Sciatic nerve (tissue), 2 donors: Measurements from ENCODE around the gene CTDSP2. TPM values are rescaled to one million over a fixed set of nuclear protein-coding genes. Genes with fewer than 3 reads are reported as not detected.
A peak's percentile ranks its signal among the peaks of the same experiment; 100 is the strongest.
"Not testable (repeated sequence)": the region's sequence is repeated elsewhere in the genome, so short reads cannot be mapped to it uniquely, and the experiment has no call there.

ENCODE experiments used
- ATAC-seq: fragments of 200-7000 bp; cut with Tn5 transposase; one replicate; pipeline ENCODE4 v1.9.1; 2020; ENCODE audit warnings: mild to moderate bottlenecking, moderate library complexity
- DNase-seq: peaks from one replicate; pipeline ENCODE4 v3.0.0-alpha.2; 2020; ENCODE audit warnings: low spot score
- intact Hi-C: fragments of 100-400 bp; cut with DNase I; formaldehyde crosslinking; loops from one replicate; pipeline ENCODE4 v1.14.2; 2022
- total RNA-seq: library from RNA; stranded (reverse); fragmentation: NEBNext Ultra II Directional; extraction: Animal tissue kit (Norgen Biotek cat#: 25700); gene quantifications from one replicate; pipeline ENCODE4 v1.2.1, GENCODE V29; 2021
- donor health status: DM: no; HTN: no; CAD: no.
- donor health status: DM: no; HTN: no; CAD: no.

Gene CTDSP2
- total RNA-seq, 1 donor from 2014 or later: 202 TPM

DNA sequence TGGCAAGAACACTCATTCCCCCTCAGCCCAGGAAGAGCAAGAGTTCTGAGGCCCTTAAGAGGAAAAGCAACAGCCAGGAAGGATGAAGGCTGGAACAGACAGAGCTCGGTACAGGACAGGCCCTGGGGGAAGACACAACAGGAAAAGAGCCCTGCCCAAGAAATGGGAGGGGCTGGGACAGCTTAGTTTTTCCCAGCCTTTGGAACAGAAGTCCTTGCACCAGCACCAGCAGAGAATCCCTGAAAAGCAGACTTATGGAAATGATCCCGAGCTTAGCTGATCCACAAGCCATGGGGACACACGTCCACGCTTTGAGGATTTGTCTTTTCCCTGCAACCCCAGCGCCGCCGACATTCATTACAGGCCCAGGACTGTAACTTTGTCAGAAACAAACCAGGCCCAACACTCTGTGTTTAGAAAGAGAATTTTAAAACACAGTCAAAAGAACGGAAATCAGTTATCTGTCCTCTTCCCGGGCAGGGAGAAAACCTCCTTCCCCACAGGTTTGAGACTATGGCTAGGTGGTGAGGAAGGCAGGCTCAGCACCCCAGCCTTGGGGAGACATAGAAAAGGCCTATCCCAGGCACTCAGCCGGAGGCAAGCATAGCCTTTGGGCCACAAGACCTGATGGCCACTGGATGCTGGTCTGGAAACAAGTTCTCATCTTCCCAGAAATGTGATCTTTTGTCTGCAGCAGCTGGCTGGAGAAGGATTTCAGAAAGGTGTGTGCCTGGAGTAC, 24.0 kb downstream of the CTDSP2 start:
- intact Hi-C loops: no loop called here
- no peak for ATAC-seq
- no peak for DNase-seq

DNA sequence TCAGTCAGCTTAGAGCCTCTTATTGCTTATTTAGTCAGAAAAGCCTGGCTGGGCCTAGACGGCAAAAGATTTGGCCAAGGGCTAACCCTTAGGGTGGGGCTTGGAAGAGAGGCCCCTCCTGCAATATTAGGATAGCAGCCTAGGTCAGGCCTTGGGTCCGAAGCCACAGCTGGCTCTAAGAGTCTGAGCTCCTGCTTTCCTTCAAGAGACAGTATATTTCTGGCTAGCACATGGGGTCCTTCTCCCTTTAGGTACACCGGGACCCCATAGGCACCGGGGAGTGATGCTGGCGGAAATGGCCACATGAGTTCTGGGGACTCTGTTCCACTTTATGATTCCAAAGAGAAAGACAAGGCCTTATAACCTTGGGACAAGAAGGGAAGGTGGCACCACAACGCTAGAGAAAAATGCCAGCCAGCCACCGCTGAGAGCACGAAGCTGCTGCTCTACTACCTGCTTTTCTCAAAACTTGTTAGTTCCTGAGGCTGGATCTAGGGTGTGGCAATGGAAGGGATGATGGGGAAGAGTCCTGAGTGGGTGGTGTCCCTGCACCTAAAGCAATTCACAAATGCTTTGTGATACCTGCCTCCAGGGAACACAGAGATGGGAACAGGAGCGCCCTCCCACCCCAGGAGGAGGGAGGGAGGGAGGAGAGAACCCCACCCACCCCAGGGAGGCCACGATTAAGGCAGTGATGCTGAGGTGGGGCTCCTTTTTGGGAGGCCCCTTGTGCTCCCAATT, 24.9 kb downstream of the CTDSP2 start:
- DNase-seq: no peak
- intact Hi-C loops: no loop called here
- ATAC-seq: no peak

DNA sequence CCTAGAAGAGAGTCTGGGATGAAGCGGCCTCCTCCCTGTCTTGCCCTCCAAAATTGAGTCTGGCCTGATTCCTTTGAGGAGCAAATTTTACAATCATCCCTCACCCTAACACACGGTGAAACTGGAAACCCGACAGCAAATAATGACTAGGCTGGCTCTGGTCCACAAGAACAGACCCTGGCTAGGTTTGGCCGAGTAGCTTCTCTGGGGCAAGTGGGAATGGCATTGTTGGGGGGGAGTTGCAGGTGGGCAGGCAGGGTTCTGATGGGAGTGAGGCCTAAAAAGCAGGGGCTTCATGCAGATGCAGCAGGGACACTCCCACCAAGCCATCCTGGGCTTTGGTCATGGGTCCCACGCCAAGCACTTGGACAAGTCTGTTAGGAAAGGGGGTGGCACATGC, 25.5 kb downstream of the CTDSP2 start:
- intact Hi-C loops, DNase-seq: not testable (repeated sequence)

DNA sequence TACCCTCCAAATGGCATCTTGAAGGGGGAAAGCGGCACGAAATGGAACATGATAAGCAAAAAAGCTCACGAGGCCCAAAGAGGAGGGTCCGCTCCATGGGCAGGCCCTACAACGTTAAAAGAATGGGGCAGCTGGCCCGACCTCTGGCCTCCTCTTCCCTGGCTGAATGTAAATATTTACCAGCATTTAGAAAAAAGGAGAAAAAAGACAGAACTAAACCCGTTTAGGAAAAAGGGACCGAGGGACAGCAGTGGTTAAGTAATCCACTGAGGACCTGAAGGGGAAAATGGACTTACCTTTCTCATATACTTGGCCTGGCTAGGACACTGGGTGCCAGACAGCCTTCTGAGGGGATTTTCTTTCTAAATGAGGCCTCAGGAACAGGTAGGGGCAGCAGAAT, 26.4 kb downstream of the CTDSP2 start:
- DNase-seq, ATAC-seq, intact Hi-C loops: not testable (repeated sequence)

More for the DNA sequence above, 25.5 kb downstream of the CTDSP2 start:
- ATAC-seq: not testable (repeated sequence)

DNA sequence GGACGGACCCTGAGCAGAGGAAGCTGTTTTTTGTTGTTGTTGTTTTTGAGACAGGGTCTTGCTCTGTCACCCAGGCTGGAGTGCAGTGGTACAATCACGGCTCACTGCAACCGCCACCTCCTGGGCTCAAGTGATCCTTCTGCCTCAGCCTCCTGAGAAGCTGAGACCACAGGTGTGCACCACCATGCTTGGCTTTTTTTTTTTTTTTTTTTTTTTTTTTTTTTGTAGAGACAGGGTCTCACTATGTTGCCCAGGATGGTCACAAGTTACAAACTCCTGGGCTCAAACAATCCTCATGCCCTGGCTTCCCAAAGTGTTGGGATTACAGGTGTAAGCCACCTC, 28.6 kb downstream of the CTDSP2 start:
- DNase-seq, intact Hi-C loops, ATAC-seq: not testable (repeated sequence)

DNA sequence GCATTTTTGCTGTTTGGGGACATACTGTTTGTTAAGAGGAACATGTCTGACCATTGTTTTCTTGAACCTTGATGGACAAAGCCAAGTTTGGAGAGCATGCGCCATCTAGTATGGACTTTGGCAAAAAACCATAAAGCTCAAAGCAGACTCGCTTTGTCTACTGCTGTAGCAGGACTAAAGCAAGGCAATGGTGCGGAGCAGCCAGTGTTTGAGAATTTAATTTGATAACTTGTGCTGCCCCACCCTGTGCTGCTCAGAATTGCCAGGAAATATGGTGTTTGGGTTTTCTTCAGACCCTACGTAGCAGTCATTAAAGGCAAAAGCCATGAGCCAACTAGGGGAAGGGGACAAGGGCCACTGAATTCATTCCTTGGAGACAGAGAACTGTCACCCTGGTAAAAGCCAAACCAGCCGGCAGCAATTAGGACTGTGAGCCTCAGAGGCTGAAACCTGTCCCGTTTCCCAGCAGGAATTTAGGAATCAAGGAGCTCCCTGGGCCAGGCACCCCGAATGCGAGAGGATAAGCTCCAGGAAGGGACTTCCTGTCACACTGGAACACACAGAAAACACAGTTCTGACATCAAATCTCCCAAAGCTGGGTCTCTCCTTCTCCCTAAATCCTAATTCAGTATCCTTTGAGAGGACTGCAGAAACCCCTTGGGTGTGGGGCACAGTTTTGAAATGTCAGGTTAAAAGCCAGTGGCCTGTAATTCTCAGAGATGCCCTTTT, 29.1 kb downstream of the CTDSP2 start:
- ATAC-seq (peak; percentile 21), DNase-seq (no peak)
- intact Hi-C loops: no loop called here

DNA sequence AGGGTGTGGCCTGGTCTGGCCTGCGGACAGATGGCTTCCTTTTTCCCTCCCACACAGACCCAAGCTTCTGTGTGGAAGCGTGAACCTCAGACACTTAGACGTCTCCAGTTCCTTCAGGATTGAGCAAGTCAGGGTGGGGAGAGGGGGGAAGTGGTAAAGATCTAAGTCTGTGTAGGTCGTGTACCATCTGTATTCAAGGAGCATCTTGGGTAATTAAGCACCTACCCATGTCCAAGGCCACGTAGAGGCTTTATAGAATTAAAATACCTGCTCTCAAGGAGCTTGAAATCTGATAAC, 29.7 kb downstream of the CTDSP2 start:
- no peak for DNase-seq
- peak; percentile 67 for ATAC-seq
- intact Hi-C loops: no loop called here

DNA sequence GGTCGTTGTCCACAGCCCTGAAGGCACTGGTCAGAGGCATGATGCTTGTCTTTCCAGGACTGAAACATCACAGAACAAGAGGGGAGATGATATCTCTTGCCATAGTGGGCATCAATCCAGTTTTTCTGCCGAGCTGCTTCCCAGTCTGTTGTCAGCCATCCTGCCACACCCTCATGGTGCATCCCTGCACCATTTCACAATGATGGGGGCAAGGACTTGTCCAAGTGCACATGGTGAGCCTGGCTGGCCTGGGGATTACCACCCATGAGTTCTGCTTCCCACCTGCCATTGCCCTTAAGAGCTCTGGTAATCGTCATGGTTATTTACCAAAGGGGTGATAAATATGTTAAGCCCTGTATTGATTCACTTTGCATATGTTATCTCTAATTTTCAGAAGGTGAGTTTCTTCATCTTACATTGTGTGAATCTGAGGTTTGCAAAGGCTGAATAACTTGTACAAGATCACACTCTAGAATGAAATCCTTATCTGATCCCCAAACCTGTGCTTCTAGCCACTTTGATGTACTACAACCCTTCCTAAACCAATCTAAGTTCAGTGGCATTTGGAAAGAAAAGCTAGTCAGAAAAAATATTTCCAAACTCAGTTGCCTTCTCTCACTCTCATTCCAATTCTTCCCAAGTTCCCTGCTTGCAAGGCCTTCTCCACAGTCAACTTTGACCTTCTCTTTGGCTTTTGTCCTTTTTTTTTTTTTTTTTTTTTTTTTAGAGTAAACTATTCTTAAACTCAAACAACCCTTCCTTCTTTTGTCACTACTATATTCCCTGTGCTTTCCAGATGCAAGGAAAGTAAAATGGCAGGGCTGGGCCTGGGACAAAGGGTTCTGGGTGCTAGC, 30.3 kb downstream of the CTDSP2 start:
- intact Hi-C loops: no loop called here
- no peak for DNase-seq
- ATAC-seq: no peak

DNA sequence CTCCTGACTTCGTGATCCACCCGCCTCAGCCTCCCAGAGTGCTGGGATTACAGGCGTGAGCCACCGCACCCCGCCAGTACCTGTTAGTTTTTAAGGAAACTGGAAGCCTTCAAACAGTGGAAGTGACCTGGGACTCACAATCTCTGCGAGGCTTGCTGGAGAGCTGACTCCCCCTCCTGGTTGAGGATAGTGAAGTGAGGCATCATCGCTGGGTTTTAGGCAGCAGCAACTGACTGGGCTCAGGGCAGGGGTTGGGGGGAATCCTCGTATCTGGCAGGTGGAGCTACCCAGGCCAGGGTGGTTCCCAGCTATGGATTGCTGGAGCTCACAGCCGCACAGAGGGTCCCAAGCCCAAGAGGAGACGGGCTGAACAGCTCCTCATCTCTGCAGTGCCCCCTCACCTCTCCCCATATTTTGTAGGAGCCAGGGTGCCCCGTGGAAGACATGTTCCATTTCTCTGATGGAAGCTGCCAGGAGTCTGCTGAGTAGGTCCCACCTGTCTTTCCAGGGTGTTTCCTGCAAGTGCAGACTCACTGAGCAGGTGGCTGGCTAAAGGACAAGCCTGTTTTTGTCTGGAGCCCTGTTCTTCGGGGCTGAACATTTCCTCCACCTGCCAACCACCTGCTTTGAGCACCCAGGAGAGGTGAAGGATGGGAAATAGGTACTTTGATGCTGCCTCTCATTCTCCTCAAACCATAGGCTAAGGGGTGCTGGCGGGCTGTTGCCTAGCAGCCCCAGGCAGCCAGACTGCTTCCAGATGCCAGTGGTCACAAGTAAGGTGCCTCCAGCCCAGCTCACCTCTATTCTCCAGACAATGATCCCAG, 31.1 kb downstream of the CTDSP2 start:
- intact Hi-C loops: no loop called here
- no peak for ATAC-seq
- no peak for DNase-seq

DNA sequence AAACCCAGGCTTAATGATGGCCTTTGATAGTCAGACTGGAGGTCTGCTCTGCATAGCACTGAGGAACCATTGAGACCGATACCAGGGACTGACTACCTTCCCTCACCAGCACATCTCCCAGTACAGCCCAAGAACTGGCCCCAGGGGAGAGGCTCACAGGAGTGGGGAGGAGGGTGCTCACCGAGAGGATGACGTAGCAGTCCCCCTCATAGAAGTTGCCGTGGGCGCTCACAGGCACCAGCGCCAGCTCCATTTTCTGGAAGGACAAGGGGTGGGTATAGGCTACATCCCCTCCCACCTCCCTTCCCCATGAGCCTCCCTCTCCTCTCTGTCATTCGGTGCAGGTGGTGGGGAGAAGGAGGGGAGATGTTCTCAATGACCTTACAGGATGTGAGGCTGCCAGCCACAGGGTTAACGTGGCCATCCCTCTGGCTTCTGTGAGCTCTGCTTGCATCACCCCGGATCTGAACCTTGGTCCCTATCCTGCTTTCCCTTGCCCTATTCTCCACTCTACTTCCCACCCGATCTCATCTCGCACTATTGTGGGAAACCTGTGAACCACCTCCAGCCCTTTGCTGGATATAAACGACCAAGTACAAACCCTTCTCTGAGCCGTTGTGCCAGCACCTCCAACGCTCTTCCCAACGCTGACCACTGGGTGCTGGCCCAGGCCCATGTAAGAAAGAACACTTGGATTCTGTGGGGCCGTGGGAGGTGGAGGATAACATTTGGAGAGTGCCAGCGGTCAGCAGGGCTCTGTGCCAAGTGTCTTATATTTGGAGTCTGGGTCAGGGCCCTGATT, 32.4 kb downstream of the CTDSP2 start:
- intact Hi-C loops: no loop called here
- peak; percentile 20 for ATAC-seq

DNA sequence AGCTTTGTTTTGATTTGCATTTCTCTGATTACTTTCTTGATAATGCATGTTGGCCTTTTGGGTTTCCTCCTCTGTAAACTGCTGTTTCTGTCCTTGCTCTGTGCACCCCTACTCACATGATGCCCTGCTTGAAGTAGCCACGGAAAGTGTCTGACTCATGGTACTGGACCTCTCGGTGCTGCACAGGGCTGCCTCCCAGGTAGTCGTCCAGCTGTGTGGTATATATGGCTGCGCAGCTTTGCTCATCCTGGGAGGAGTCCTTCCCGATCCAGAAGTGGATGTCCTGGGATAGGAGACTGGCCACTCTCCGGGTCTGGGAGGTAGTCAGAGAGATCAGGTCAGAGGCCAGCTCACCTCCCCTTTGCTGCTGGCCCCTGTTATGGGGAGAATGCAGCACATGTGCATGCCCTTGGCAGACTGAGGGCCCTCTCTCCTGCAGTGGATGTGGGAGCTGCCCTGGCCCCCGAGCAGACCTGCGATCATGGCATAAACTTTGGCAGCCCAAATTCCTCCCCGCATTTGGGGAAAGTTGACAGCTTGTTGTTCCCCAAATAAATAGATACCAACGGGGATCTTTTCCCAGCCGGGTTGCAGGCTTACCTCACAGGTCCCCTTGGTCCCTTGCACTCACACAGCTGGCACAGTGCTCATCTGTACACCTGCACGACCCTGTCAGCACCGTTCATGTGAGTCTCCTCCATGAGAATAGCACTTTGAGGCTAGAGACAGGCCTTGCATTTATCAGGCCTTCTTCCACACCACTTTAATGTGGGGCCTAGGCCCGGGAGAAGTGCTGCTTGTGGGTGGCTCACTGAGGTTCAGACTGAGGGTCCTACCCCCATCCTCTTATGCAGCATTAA, 33.2 kb downstream of the CTDSP2 start:
- no peak for ATAC-seq
- intact Hi-C loops: no loop called here
- DNase-seq: no peak

More for the DNA sequence above, 32.4 kb downstream of the CTDSP2 start:
- DNase-seq: no peak

DNA sequence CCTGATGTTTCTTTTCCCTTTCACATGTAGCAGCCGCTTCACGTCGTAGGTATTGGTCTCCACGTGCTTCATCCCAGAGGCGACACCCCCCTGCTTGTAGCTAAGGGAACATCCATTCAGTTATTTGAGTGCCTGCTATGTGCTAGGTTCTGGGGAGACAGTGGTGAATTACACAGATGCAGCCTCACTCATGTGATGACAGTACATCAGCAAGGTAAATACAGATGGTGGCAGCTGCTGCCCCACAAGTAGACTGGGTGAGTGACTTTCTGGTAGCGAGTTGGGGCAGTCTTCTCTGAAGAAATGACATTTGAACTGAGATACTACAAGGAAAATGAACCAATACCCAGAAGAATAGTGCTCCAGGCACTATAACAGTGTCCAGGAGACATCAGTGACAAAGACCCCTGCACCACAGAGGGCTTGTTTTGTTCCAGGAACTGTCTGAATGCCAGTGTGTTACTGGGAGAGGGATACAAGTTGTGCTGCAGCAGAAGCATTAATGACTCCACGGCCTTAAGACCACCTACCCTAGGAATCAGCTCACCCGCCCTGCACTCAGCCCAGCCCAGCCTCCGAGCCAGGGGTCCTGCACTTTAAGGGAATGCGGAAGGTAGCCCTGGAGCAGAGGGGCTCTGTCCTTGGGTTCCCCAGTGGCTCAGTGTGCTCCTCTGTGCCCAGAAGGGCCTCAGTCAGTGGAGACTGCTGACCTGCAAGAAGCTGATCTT, 35.3 kb downstream of the CTDSP2 start:
- DNase-seq (no peak), ATAC-seq (no peak)
- intact Hi-C loops: no loop called here

DNA sequence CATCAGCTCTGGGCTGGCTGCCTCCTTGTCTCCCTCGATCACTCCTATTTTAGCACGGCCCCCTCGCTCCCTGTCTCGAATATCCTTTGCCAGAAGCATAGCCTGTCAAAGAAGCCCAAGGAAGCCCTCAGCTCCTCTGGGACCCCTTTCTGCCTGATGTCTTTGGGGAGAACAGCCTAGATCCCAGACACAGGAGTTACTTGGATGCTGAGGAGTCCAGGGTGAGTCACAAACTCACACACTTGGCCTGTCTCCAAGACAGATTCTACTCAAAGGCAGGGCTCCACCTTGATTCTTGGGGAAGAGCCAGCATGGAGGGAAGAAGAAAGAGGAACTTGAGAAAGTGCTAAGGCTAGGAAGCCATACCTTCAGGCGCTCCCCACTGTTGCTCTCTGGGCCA, 36.1 kb downstream of the CTDSP2 start:
- ATAC-seq (no peak), DNase-seq (no peak)
- intact Hi-C loops: no loop called here

DNA sequence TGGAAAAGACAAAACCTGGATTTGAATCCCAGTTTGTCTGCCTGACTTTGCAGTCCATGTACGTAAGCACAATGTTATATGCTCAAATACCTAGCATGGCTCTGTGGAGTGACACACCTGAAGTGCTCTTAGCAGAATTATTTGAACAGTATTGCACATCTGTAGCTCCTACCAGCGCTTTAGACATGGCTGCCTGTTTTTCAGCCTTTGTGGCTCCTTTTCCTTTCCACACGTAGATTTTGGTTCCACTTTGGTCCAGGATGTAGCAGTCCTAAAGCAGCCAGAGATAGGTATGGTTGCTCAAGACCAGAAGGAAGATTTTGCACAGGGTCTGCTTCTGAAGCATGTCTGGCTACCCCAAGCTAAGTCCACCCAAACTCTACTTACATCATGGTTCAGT, 37.1 kb downstream of the CTDSP2 start:
- no peak for DNase-seq
- no peak for ATAC-seq
- intact Hi-C loops: no loop called here

DNA sequence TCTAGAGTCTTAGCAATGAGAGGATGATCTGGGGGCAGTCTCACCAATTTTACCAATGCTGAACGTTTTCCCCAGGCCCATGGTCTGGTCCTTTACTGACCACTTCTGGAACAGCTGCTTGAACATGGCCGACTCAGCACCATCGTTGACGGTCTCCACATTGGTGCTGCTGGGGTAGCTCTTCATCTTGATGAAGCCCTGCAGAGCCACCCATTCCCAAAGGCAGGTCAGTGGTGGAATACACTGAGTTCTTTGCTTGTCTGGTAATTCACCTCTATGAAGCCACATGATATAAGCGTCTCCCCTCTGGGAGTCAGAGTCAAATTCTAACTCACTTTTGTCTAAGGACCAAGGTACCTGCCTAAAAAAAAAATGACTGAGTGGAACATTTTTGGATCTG, 38.2 kb downstream of the CTDSP2 start:
- DNase-seq: no peak
- intact Hi-C loops: no loop called here
- no peak for ATAC-seq

DNA sequence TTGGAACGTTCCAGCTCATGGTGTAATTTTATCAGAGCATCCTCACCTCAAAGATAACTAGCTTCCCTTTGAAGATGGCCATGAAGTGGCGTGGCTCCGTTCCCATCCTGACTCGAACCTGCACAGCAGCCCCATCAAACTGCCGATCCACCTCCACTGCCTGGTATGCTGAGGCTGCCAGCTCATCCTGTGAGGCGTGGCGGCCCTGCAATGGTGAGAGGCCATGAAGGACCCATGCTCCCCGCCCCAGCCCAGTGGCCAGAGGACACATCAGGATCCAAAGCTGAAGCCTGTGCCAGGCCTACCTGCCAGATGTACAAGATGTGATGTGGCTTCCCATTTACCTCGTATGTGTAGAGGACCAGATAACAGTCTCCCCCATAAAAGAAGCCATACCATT, 39.2 kb downstream of the CTDSP2 start:
- intact Hi-C loops: no loop called here
- ATAC-seq (no peak), DNase-seq (no peak)
